Stomach (tissue), 4 donors: ENCODE data around the gene MARCHF11.

Experiments
- EP300 ChIP-seq: sonication (generic); formaldehyde crosslinking; IDR thresholded peaks from one replicate; pipeline ENCODE4 v1.6.1; 2017; ENCODE audit warnings: antibody characterized with exemption
- POLR2AphosphoS5 ChIP-seq, 3 donors: sonication (generic); formaldehyde crosslinking; IDR thresholded peaks; one replicate each; pipeline ENCODE4 v1.6.1; 2016; ENCODE audit warnings: antibody characterized with exemption in 3 of 3
- TF ChIP-seq, protein P1 (sequence below), 7 experiments: fragments of 450-650 bp in 4 of 7; fragments of 200-600 bp in 3 of 7; sonication (generic) in 3 of 7; IDR thresholded peaks; one replicate each; pipeline ENCODE4 v1.5.1; 2016 to 2019; ENCODE audit warnings: antibody characterized with exemption in 7 of 7, control low read depth in 2 of 7, mild to moderate bottlenecking in 1 of 7

DNA sequence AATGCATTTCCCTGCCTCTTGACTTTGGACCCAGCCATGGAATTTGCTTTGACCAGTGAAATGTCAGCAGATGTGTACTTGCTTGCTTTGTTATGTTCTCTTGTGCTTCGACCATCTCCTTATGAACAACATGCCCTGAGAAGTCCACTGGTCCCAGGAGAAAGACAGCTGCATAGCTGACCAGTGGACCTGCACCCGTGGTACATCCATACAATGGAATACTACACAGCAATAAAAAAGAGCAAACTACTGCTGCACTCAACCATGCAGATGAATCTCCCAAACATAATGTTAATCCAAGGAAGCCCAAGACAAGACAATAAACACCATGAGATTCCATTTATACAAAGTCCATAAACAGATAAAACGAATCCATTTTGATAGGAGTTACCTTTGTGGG, 30.0 kb downstream of the MARCHF11 start:
- TF ChIP-seq POLR2AphosphoS5 (IDR thresholded peaks at IDR 0.05) (no peak), EP300 (no peak)
- TF ChIP-seq, protein P1, sequence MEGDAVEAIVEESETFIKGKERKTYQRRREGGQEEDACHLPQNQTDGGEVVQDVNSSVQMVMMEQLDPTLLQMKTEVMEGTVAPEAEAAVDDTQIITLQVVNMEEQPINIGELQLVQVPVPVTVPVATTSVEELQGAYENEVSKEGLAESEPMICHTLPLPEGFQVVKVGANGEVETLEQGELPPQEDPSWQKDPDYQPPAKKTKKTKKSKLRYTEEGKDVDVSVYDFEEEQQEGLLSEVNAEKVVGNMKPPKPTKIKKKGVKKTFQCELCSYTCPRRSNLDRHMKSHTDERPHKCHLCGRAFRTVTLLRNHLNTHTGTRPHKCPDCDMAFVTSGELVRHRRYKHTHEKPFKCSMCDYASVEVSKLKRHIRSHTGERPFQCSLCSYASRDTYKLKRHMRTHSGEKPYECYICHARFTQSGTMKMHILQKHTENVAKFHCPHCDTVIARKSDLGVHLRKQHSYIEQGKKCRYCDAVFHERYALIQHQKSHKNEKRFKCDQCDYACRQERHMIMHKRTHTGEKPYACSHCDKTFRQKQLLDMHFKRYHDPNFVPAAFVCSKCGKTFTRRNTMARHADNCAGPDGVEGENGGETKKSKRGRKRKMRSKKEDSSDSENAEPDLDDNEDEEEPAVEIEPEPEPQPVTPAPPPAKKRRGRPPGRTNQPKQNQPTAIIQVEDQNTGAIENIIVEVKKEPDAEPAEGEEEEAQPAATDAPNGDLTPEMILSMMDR (IDR thresholded peaks at IDR 0.05): no peak
